HFF-Myc (cell line): ENCODE measurements around the gene PPP1R37.
A peak's percentile ranks its signal among the peaks of the same experiment; 100 is the strongest.

ENCODE experiments used
- DNase-seq: peaks from one replicate; pipeline ENCODE4 v3.0.0-alpha.2; 2011; ENCODE audit warnings: low read depth; ENCODE audit errors: extremely low read depth
- H3K4me3 ChIP-seq: replicated peaks from 2 replicates; pipeline ENCODE4 v1.5.1; 2011; ENCODE audit warnings: low read depth, mild to moderate bottlenecking, control low read depth, low read length
- TF ChIP-seq, protein P1 (sequence below): IDR thresholded peaks from 2 replicates; pipeline ENCODE4 v1.5.1; 2012; ENCODE audit warnings: mild to moderate bottlenecking, low read depth, low read length, control low read depth; ENCODE audit errors: missing control alignments

PPP1R37 gene

DNA sequence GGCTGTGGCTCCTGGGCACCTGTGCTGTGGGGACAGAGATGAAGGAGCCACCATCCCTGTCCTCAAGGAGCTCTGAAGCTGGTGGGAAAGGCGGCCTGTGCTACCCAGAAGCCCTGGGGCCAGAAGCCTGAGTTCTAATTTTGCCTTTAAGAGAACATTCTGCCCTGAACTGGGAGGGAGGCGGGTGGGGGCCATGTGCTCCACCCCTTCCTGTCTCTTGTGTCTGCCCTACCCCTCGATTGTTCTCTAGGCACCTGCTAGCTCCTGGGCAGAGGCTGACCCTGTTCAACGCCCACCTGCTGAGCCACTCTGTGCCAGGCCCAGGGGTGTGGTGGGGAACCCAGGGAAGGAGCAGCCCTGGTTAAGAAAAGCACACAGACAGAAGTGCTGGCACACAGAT, 79.2 kb downstream of the PPP1R37 start:
- no peak for DNase-seq
- TF ChIP-seq, protein P1, sequence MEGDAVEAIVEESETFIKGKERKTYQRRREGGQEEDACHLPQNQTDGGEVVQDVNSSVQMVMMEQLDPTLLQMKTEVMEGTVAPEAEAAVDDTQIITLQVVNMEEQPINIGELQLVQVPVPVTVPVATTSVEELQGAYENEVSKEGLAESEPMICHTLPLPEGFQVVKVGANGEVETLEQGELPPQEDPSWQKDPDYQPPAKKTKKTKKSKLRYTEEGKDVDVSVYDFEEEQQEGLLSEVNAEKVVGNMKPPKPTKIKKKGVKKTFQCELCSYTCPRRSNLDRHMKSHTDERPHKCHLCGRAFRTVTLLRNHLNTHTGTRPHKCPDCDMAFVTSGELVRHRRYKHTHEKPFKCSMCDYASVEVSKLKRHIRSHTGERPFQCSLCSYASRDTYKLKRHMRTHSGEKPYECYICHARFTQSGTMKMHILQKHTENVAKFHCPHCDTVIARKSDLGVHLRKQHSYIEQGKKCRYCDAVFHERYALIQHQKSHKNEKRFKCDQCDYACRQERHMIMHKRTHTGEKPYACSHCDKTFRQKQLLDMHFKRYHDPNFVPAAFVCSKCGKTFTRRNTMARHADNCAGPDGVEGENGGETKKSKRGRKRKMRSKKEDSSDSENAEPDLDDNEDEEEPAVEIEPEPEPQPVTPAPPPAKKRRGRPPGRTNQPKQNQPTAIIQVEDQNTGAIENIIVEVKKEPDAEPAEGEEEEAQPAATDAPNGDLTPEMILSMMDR: no peak
- H3K4me3 ChIP-seq: no peak overlapping the region

DNA sequence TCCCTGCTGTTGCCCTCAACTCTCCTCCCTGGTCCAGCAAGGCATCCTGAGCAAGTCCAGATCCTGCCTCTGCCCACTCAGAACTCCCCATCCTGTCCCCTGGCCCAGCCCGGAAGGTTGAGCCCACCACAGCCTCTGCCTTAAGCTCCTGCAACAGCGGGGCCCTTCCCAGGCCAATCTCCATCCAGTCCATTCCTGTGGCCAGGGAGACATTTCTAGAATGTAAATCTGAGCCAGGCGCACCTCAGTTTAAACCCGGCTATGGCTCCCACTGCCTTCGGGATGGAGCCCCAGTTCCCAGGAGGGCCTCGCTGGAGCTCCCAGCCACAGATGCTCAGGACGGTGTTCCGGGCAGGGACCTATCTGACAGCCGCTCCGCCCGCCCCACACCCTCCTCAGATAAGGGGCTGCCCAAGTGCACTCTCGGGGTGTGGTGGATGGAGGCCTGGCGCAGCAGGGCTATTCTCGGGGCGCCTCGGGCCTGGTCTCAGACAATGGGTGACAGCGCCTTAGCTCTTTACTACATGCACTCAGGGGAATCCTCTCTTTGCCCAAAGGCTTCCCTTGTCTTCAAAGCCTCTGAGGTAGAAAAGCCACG, 79.7 kb downstream of the PPP1R37 start:
- TF ChIP-seq, protein P1: no peak
- DNase-seq: no peak

DNA sequence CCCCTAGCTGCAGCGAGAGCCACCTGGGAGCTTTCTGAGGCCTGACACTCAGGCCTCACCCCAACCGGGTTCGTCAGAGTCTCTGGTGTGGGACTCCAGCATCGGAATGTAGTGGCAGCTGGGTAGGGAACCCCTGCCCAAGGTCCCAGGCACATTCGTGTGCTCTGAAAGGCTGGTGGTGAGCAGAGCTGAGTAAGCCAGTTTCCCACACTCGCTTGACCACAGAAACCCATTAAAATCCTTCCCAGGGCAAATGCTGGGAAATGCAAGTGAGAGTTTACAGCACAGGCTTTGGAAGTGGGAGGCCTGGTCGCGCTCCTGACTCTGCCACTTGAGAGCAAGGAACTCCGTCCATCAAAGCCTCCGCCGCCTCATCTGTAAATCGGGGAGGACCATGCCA, 80.8 kb downstream of the PPP1R37 start:
- TF ChIP-seq, protein P1: no peak
- H3K4me3 ChIP-seq: no peak overlapping the region
- DNase-seq: no peak

More for the DNA sequence above, 79.7 kb downstream of the PPP1R37 start:
- no peak overlapping the region for H3K4me3 ChIP-seq

DNA sequence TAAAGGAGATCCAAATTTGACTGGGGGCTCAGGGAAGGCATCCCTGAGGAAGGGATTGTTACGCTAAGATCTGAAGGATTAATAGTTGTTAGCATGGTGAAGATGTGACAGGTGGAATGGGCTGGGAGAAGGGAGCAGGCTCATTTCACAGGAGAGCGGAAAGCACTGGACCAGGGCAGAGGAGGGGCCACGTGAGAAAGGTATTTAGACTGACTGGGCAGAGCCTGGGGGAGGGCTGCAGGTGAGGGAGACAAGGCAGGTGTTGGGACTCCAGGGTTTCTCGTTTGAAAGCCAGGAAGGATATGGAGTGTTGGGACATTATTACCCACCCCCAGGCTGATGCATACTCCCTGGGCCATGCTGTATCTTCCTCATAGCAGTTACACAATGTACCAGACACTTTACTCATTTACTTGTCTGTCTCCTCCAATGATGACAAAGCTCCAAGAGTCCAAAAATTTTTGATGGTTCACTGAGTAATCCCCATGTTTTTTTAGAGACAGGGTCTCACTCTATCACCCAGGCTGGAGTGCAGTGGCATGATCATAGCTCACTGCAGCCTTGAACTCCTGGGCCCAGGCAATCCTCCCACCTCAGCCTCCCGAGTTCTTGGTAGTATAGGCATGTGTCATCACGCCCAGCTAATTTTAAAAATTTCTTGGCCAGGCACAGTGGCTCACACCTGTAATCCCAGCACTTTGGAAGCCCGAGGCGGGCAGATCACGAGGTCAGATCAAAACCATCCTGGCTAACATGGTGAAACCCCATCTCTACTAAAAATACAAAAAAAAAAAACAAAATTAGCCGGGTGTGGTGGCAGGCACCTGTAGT, 82.8 kb downstream of the PPP1R37 start:
- H3K4me3 ChIP-seq: no peak overlapping the region
- no peak for DNase-seq
- TF ChIP-seq, protein P1: no peak

DNA sequence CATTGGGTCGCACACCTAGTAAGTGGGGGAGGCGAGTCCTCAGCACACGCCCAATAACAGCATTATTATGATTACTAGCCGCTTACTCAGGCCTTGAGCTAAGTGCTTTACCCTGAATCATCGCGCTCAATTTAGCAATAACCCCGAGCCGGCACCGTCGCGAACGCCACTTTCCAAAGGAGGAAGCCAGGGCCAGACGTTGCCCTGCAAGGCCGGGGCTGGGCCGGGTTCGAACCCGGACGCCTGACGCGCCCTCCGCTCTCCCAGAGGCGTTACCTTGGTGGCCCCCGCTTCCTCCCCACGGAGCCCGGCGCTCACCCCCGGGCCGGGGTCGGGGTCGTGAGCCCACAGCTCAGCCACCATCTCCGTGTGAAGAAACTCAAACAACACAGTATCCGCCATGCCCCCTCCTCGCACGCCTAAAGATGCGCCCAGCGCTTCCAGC, 84.9 kb downstream of the PPP1R37 start, which contains the start of gene TRAPPC6A:
Gene TRAPPC6A (minus strand): TSS at position 421 of the 445 bp plus-strand sequence. CDS start 19 bp downstream, at position 402.
- DNase-seq: no peak
- peak within 1 kb of the TSS; percentile 95 for H3K4me3 ChIP-seq
- TF ChIP-seq, protein P1: no peak

DNA sequence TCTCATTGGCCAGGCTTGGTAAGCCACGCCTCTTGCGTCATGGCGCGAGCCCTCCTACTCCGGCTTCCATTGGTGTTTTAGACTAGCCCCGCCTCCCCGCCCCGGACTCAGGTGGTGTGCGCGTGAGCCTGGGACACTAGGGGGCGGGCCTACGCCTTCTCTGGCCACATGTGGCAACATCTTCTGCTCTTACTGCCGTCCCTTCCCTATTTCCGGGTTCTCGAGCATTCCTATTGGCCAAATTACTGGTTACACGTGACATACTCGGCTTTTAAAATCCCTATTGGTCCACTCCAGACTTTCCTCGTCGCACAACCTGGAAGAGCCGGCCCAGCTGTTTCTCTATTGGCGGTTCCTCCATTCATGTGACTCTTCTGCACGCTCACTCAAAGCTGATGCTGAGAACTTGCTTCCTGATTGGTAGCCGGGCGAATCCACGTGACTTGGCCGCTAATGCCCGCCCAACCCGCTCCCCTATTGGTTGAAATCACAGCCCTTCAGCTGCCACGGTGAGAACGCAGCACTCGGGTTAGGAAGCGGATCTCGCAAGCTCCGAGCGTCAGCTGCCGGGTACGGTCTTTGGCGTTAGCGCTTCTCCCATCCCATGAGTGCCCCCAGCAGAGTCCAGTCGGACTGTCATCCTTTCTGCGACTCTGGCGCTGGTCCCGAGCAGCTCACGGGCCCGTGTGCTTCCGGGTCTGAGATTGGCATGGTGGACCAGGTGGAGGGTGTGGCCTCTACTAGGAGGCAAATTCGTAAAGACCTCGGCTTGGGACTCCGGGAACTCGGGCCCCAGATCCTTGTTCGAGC, 85.5 kb downstream of the PPP1R37 start, which contains the start of gene BLOC1S3:
Gene BLOC1S3 (plus strand): TSS at position 523 of the 810 bp plus-strand sequence. CDS start 513 bp downstream, outside the sequence.
- peak; percentile 100 for DNase-seq
- TF ChIP-seq, protein P1: peak; percentile 46
- peak within 1 kb of the TSS; percentile 95 for H3K4me3 ChIP-seq
